Gastrocnemius medialis (tissue), 4 donors: Measurements from ENCODE around the gene STKLD1. TPM values are rescaled to one million over a fixed set of nuclear protein-coding genes. Genes with fewer than 3 reads are reported as not detected.

Experiments
- ATAC-seq, 2 donors: fragments of 150-250 bp; one replicate each; pipeline ENCODE4 v1.9.1; 2016
- DNase-seq, 2 donors: peaks; one replicate each; pipeline ENCODE4 v3.0.0-alpha.2; 2019
- H3K27ac ChIP-seq, 4 donors: fragments of 200-600 bp; sonication (generic); 1 replicate in 1 of 4; 2 replicates in 3 of 4; pipeline ENCODE4 v1.5.1; 2016 to 2018; ENCODE audit warnings: mild to moderate bottlenecking in 2 of 4, moderate library complexity in 1 of 4
- H3K27me3 ChIP-seq, 3 donors: fragments of 200-600 bp; sonication (generic) in 2 of 3; 1 replicate in 1 of 3; 2 replicates in 2 of 3; pipeline versions ENCODE4 v1.5.1 to v1.6.0; 2016 to 2019; ENCODE audit warnings: mild to moderate bottlenecking in 1 of 3, moderate library complexity in 1 of 3
- H3K36me3 ChIP-seq, 2 donors: fragments of 200-600 bp; sonication (generic) in 1 of 2; one replicate each; pipeline ENCODE4 v1.5.1; 2017 to 2018
- H3K4me1 ChIP-seq, 2 donors: fragments of 200-600 bp; sonication (generic) in 1 of 2; one replicate each; pipeline ENCODE4 v1.5.1; 2016 to 2017; ENCODE audit warnings: mild to moderate bottlenecking in 2 of 2
- H3K4me3 ChIP-seq, 4 donors: fragments of 200-600 bp; sonication (generic) in 3 of 4; 1 replicate in 1 of 4; 2 replicates in 3 of 4; pipeline ENCODE4 v1.5.1; 2016 to 2019; ENCODE audit warnings: mild to moderate bottlenecking in 2 of 4
- H3K9me3 ChIP-seq, 3 donors: fragments of 200-600 bp; sonication (generic) in 2 of 3; 1 replicate in 1 of 3; 2 replicates in 2 of 3; pipeline ENCODE4 v1.5.1; 2016 to 2019
- POLR2A ChIP-seq, 2 donors: fragments of 450-650 bp; IDR thresholded peaks; one replicate each; pipeline ENCODE4 v1.6.1; 2017; ENCODE audit warnings: antibody characterized with exemption in 2 of 2, mild to moderate bottlenecking in 2 of 2, moderate library complexity in 2 of 2
- in situ Hi-C, 4 donors: fragments of 200-750 bp; cut with MboI; loops; one replicate each; pipeline versions ENCODE4 v1.15.0 to v1.8.0; 2017; ENCODE audit warnings: low sequenced_read_pairs in 4 of 4
- intact Hi-C: fragments of 100-400 bp; cut with DNase I; formaldehyde crosslinking; loops from one replicate; pipeline ENCODE4 v1.15.1; 2023; ENCODE audit warnings: low total_unique reads
- total RNA-seq, 4 donors: library from RNA; depleted of rRNA; stranded (reverse); fragments of >200 nt; gene quantifications; one replicate each; pipeline versions ENCODE4 v1.1.0 to v1.2.3, GENCODE V29; 2016
- TF ChIP-seq, protein P1 (sequence below), 5 experiments: fragments of 450-650 bp in 3 of 5; fragments of 200-600 bp in 2 of 5; sonication (generic) in 2 of 5; IDR thresholded peaks in 4 of 5; conservative IDR thresholded peaks in 1 of 5; 1 replicate in 4 of 5; 2 replicates in 1 of 5; pipeline ENCODE4 v1.5.1; 2016 to 2019; ENCODE audit warnings: antibody characterized with exemption in 5 of 5, mild to moderate bottlenecking in 3 of 5, moderate library complexity in 3 of 5

The STKLD1 gene
- total RNA-seq, 4 donors from 2014 or later = 0.35 to 1.4 (median 1.1) TPM; not detected in 1

DNA sequence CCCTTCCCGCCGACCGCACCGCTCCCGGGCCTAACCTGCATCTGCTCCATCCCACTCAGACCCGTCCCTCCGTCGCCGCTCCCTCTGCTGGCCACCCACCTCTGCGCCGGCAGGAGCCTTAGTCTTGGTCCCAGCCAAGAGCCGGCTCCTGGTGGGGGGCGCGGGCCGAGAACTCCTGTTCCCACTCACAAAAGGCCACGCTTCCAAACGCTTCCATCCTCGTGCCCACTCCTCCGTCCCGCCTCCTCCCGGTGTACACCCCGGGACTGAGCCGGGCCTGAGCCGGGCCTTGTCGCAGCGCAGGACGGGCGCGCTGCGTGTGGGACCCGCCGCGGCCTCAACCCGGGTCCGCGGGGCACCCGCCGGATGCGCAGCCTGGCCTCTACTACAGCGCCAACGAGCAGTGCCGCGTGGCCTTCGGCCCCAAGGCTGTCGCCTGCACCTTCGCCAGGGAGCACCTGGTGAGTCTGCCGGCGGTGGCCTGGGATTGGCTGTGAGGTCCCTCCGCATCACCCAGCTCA, 53.5 kb downstream of the STKLD1 start:
- no peak for DNase-seq
- Histone ChIP-seq H3K27ac (no peak overlapping the region), H3K9me3 (no peaks in the 10 kb centered on the region), H3K27me3 (peaks cover 9 to 16% (median 10%) of the 10 kb centered on the region in 3 donors), H3K4me1 (peaks cover 5 to 12% of the 10 kb centered on the region in 2 donors), H3K36me3 (no peaks in the 10 kb centered on the region), H3K4me3 (no peak overlapping the region)
- no peak for ATAC-seq
- in situ Hi-C loops = no loop called here
- TF ChIP-seq POLR2A (IDR thresholded peaks at IDR 0.05) = no peak
- TF ChIP-seq, protein P1, sequence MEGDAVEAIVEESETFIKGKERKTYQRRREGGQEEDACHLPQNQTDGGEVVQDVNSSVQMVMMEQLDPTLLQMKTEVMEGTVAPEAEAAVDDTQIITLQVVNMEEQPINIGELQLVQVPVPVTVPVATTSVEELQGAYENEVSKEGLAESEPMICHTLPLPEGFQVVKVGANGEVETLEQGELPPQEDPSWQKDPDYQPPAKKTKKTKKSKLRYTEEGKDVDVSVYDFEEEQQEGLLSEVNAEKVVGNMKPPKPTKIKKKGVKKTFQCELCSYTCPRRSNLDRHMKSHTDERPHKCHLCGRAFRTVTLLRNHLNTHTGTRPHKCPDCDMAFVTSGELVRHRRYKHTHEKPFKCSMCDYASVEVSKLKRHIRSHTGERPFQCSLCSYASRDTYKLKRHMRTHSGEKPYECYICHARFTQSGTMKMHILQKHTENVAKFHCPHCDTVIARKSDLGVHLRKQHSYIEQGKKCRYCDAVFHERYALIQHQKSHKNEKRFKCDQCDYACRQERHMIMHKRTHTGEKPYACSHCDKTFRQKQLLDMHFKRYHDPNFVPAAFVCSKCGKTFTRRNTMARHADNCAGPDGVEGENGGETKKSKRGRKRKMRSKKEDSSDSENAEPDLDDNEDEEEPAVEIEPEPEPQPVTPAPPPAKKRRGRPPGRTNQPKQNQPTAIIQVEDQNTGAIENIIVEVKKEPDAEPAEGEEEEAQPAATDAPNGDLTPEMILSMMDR (IDR thresholded peaks at IDR 0.05 in 4 of 5, conservative IDR thresholded peaks at IDR 0.05 in 1 of 5) = no peak
- intact Hi-C loops = no loop called here

DNA sequence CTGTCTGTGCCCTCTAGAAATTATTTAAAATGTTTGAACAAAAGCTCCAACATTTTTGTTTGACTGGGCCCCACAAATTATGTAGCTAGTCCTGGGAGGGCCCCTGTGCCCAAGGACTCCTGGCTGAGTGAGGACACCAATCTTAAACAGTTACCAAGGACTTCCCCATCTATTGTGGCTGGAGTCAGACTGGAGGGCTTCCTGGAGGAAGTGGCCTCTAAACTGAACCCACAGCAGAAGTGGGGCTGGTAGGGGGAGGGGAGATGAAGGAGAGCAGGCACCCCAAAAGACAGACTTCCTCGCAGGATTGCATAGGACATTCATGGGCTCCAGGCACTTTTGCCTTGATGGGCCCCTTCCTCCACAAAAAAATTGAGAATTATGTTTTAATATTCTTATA, 54.1 kb downstream of the STKLD1 start:
- no peak for ATAC-seq
- in situ Hi-C loops = no loop called here
- Histone ChIP-seq H3K36me3 (no peaks in the 10 kb centered on the region), H3K4me3 (no peak overlapping the region), H3K27ac (no peak overlapping the region), H3K27me3 (peaks cover 9 to 16% (median 10%) of the 10 kb centered on the region in 3 donors), H3K4me1 (peaks cover 5 to 10% of the 10 kb centered on the region in 2 donors), H3K9me3 (no peaks in the 10 kb centered on the region)
- intact Hi-C loops = no loop called here
- DNase-seq = no peak
- TF ChIP-seq, protein P1 (IDR thresholded peaks at IDR 0.05 in 4 of 5, conservative IDR thresholded peaks at IDR 0.05 in 1 of 5) = no peak
- no peak for TF ChIP-seq POLR2A (IDR thresholded peaks at IDR 0.05)

DNA sequence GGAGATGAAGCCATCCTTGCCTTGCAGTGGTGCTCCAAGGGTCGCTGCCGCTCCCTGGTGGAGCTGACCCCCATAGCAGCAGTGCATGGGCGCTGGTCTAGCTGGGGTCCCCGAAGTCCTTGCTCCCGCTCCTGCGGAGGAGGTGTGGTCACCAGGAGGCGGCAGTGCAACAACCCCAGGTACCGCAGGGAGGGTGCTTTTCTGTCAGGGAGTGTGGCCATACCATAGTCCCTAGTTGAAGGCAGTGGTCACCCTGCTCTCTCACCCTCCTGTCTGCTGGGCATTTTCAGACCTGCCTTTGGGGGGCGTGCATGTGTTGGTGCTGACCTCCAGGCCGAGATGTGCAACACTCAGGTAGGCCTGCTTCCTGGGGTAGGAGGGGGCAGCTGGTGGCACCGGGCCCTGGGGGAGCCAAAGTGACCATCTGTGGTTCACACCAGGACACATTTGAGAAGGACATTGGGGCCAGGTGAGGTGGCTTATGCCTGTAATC, 57.2 kb downstream of the STKLD1 start:
- TF ChIP-seq POLR2A (IDR thresholded peaks at IDR 0.05) = no peak
- TF ChIP-seq, protein P1 (IDR thresholded peaks at IDR 0.05 in 4 of 5, conservative IDR thresholded peaks at IDR 0.05 in 1 of 5) = no peak
- in situ Hi-C loops (no loop called here), intact Hi-C loops (no loop called here)
- Histone ChIP-seq H3K36me3 (no peaks in the 10 kb centered on the region), H3K27ac (no peak overlapping the region), H3K9me3 (no peaks in the 10 kb centered on the region), H3K4me1 (no peaks in the 10 kb centered on the region), H3K4me3 (no peak overlapping the region), H3K27me3 (peaks cover 0 to 9% (median 0%) of the 10 kb centered on the region in 3 donors)
- DNase-seq (no peak), ATAC-seq (no peak)

DNA sequence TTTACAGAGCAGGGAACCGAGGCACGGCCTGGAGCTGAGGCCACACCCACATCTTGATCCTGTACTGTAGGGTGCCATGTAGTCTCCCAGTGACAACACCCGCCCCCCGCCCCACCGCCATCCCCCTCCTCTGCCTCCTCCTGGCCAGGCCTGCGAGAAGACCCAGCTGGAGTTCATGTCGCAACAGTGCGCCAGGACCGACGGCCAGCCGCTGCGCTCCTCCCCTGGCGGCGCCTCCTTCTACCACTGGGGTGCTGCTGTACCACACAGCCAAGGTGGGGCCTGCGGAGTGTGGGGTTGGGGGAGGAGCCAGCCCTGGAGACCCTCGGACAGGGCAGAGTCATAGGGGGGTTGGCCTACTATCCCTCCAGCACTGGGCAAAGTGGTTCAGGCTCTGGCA, 60.5 kb downstream of the STKLD1 start:
- ATAC-seq = no peak
- H3K9me3 ChIP-seq = no peaks in the 10 kb centered on the region
- no peak overlapping the region for H3K4me3 ChIP-seq
- intact Hi-C loops = no loop called here
- DNase-seq = no peak
- no peaks in the 10 kb centered on the region for H3K36me3 ChIP-seq
- no peak overlapping the region for H3K27ac ChIP-seq
- in situ Hi-C loops = no loop called here
- no peaks in the 10 kb centered on the region for H3K4me1 ChIP-seq
- no peaks in the 10 kb centered on the region for H3K27me3 ChIP-seq
- TF ChIP-seq, protein P1 (IDR thresholded peaks at IDR 0.05 in 4 of 5, conservative IDR thresholded peaks at IDR 0.05 in 1 of 5) = no peak
- TF ChIP-seq POLR2A (IDR thresholded peaks at IDR 0.05) = no peak
